ENCODE data around the gene SPNS2. TPM values are rescaled to one million over a fixed set of nuclear protein-coding genes. Genes with fewer than 3 reads are reported as not detected.

Gene SPNS2
- total and polyA plus RNA-seq, 2 experiments from 2014 or later, result 1.0 to 1.6 TPM

DNA sequence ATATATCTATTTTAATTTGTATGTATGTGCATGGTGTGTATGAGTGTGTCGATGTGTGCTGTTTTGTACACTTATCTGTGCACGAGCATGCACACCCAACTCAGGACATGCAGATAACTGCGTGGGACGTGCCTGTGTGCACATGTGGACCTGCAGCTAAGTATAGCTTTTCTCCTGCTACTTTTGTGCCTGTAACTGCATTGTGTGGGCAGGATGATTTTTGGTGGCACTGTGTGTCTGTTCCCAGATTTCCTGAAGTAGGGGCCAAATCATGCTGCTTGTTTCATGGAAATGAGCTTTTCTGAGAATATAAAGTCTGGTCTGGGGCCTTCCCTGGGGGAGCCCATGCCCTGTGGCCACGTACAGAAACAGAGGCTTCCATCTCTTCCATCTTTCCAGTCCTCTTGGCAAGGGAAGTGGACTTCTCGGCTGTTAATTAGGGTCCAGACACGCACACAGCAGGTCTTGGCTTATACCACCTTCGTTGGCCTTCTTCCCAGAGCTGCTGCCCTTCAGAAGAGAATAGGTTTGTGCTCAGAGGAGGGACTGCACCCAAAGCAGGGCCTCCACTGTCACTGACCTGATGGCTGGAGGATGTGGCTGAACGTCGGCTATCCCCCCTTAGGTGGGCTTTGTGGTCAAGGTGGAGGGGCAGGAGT, 34.7 kb upstream of the SPNS2 start:
- no peaks in the 10 kb centered on the region for H3K4me1 ChIP-seq (ENCODE audit: low read depth)
- H3K27me3 ChIP-seq, result no peaks in the 10 kb centered on the region
- TF ChIP-seq CTCF (IDR thresholded peaks at IDR 0.05; ENCODE audit: low read depth, low read length), result no peak
- no peaks in the 10 kb centered on the region for H3K9me3 ChIP-seq (ENCODE audit: low read depth)
- H3K4me3 ChIP-seq, result no peak overlapping the region
- no peaks in the 10 kb centered on the region for H3K36me3 ChIP-seq
- DNase-seq (ENCODE audit: low read depth in 1 of 2, low spot score in 1 of 2), result no peak
- H3K27ac ChIP-seq, result no peak overlapping the region

GRCh38 chr17:4465786-4466185, 32.9 kb upstream of the SPNS2 start:
- no peaks in the 10 kb centered on the region for H3K36me3 ChIP-seq
- H3K4me1 ChIP-seq (ENCODE audit: low read depth), result no peaks in the 10 kb centered on the region
- H3K9me3 ChIP-seq (ENCODE audit: low read depth), result no peaks in the 10 kb centered on the region
- no peak for TF ChIP-seq CTCF (IDR thresholded peaks at IDR 0.05; ENCODE audit: low read depth, low read length)
- no peak overlapping the region for H3K4me3 ChIP-seq
- no peak for DNase-seq (ENCODE audit: low read depth in 1 of 2, low spot score in 1 of 2)
- H3K27me3 ChIP-seq, result no peaks in the 10 kb centered on the region
- H3K27ac ChIP-seq, result no peak overlapping the region

GRCh38 chr17:4467287-4467686, 31.4 kb upstream of the SPNS2 start:
- H3K36me3 ChIP-seq, result no peaks in the 10 kb centered on the region
- H3K9me3 ChIP-seq (ENCODE audit: low read depth), result no peaks in the 10 kb centered on the region
- TF ChIP-seq CTCF (IDR thresholded peaks at IDR 0.05; ENCODE audit: low read depth, low read length), result no peak
- peak in 1 of 2 donors; percentile 16 for DNase-seq (ENCODE audit: low read depth in 1 of 2, low spot score in 1 of 2)
- no peaks in the 10 kb centered on the region for H3K27me3 ChIP-seq
- H3K4me1 ChIP-seq (ENCODE audit: low read depth), result no peaks in the 10 kb centered on the region
- no peak overlapping the region for H3K27ac ChIP-seq
- no peak overlapping the region for H3K4me3 ChIP-seq

GRCh38 chr17:4469552-4469951, 29.1 kb upstream of the SPNS2 start:
- no peaks in the 10 kb centered on the region for H3K4me1 ChIP-seq (ENCODE audit: low read depth)

DNA sequence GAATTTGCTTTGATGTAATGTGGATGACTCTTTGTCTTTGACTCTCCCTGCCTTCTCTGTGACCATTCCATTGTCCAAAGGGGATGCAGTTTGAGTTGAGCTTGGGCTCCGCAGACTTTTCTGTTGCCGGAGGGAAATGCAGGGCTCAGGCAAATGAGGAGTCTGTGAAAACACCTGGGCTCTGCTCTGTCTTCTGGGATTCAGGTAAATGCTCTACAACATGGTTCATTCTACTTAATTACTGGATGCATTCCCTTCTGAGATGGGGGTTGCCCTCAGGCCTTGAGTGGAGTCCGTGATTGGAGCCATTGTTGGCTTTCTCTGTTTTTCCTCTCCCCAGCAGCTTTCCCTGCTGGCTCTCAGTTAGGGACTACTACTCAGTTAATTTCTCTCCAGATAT, 26.4 kb upstream of the SPNS2 start:
- Histone ChIP-seq H3K27ac (no peak overlapping the region), H3K4me3 (no peak overlapping the region), H3K36me3 (no peaks in the 10 kb centered on the region), H3K27me3 (no peaks in the 10 kb centered on the region), H3K4me1 (ENCODE audit: low read depth) (no peaks in the 10 kb centered on the region), H3K9me3 (ENCODE audit: low read depth) (no peaks in the 10 kb centered on the region)
- TF ChIP-seq CTCF (IDR thresholded peaks at IDR 0.05; ENCODE audit: low read depth, low read length), result no peak
- no peak for DNase-seq (ENCODE audit: low read depth in 1 of 2, low spot score in 1 of 2)

More at GRCh38 chr17:4469552-4469951, 29.1 kb upstream of the SPNS2 start:
- no peaks in the 10 kb centered on the region for H3K9me3 ChIP-seq (ENCODE audit: low read depth)
- no peak for DNase-seq (ENCODE audit: low read depth in 1 of 2, low spot score in 1 of 2)
- no peak overlapping the region for H3K4me3 ChIP-seq
- TF ChIP-seq CTCF (IDR thresholded peaks at IDR 0.05; ENCODE audit: low read depth, low read length), result no peak
- no peaks in the 10 kb centered on the region for H3K27me3 ChIP-seq
- no peaks in the 10 kb centered on the region for H3K36me3 ChIP-seq
- no peak overlapping the region for H3K27ac ChIP-seq
